H1 (cell line): Measurements from ENCODE around the gene TSPAN16. TPM values are rescaled to one million over a fixed set of nuclear protein-coding genes. Genes with fewer than 3 reads are reported as not detected.

Source experiments
- GABPA ChIP-seq: IDR thresholded peaks from 2 replicates; pipeline ENCODE4 v1.6.1; 2011; ENCODE audit warnings: mild to moderate bottlenecking, low read length, moderate library complexity, borderline replicate concordance; ENCODE audit not compliant: insufficient read depth
- SP1 ChIP-seq: IDR thresholded peaks from 2 replicates; pipeline ENCODE4 v1.6.1; 2011; ENCODE audit warnings: low read depth, low read length
- polyA plus RNA-seq, 7 experiments: library from polyadenylated mRNA; depleted of rRNA in 3 of 7; stranded (reverse) in 5 of 7; unstranded in 2 of 7; fragments of >200 nt in 5 of 7; fragments of 200-250 nt in 2 of 7; gene quantifications; 1 replicate in 5 of 7; 2 replicates in 1 of 7; 4 replicates in 1 of 7; pipeline versions ENCODE4 v1.2.1 to v1.2.3, GENCODE V29; 2011 to 2013; ENCODE audit warnings: missing spikeins in 2 of 7, mixed read lengths in 2 of 7
- total RNA-seq: library from RNA; stranded (reverse); fragmentation: NEBNext Ultra II Directional; extraction: Animal tissue kit (Norgen Biotek cat#: 25700); gene quantifications from 2 replicates; pipeline ENCODE4 v1.2.1, GENCODE V29; 2021
- TF ChIP-seq, protein P1 (sequence below), 3 experiments: IDR thresholded peaks; 1 replicate in 2 of 3; 2 replicates in 1 of 3; pipeline versions ENCODE4 v1.5.1 to v1.6.1; 2011; ENCODE audit warnings: low read length in 3 of 3, mild to moderate bottlenecking in 3 of 3, inconsistent platforms in 2 of 3, low read depth in 1 of 3, moderate library complexity in 1 of 3; ENCODE audit not compliant: insufficient read depth in 1 of 3; ENCODE audit errors: control extremely low read depth in 1 of 3

Gene TSPAN16
- total and polyA plus RNA-seq, 2 of the 8 experiments (the other 6 are each of a cell fraction or from before 2014, with no cell fraction given), result not detected

DNA sequence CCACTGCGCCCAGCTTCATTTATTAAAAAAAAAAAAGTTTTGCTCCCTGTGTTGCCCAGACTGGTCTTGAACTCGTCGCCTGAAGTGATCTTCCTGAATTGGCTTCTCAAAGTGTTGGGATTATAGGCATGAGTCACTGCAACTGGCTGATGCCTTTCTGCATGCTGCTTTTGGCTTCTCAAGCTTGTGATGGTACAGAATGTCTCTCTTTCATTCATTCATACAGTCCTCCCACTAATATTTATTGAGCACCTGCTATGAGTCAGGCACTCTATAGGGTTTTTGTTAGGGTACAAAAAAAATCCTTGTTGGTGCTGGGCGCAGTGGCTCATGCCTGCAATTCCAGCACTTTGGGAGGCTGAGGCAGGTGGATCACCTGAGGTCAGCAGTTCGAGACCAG is 9.0 kb downstream of the TSPAN16 start (continued):
- TF ChIP-seq, protein P1, sequence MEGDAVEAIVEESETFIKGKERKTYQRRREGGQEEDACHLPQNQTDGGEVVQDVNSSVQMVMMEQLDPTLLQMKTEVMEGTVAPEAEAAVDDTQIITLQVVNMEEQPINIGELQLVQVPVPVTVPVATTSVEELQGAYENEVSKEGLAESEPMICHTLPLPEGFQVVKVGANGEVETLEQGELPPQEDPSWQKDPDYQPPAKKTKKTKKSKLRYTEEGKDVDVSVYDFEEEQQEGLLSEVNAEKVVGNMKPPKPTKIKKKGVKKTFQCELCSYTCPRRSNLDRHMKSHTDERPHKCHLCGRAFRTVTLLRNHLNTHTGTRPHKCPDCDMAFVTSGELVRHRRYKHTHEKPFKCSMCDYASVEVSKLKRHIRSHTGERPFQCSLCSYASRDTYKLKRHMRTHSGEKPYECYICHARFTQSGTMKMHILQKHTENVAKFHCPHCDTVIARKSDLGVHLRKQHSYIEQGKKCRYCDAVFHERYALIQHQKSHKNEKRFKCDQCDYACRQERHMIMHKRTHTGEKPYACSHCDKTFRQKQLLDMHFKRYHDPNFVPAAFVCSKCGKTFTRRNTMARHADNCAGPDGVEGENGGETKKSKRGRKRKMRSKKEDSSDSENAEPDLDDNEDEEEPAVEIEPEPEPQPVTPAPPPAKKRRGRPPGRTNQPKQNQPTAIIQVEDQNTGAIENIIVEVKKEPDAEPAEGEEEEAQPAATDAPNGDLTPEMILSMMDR (IDR thresholded peaks at IDR 0.05; ENCODE audit: control extremely low read depth in 1 of 3, insufficient read depth in 1 of 3, low read depth in 1 of 3, low read length in 3 of 3), result no peak
- TF ChIP-seq GABPA (no peak), SP1 (no peak)
